ENCODE data around the gene POLD2.
A peak's percentile ranks its signal among the peaks of the same experiment; 100 is the strongest.
"Not testable (repeated sequence)": the region's sequence is repeated elsewhere in the genome, so short reads cannot be mapped to it uniquely, and the experiment has no call there.

The POLD2 gene

DNA sequence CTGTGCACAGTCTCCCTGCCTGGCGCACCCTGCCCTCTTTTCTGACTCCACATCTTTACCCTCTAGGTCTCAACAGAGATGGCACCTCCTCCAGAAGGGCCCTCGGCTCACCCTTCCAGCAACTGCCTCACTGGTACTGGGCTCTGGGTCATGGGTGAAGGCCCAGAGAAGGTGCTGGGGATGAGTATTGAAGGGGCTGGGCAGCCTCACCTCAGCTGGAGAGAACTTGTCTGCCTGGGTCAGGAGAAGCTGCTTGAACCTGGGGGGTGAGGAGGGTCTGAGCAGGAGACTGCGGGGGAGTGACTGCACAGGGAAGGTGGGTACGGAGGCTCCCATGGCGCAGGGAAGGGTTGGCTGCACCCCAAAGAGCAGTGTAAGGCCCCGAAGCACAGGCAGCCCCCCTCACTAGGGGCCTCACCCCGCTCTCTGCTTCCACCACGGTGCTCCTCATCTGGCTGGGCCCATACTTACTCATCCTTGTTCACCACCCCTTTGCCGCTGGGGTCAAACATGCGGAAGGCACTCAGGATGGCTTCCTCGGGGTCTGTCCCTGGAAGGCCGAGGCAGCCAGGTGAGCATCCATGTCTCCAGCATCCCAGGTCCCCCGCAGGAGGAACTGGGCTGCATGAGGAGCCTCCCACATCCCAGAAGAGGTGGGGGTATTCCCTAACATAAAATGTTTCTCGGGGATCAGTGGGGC lies 16.1 kb upstream of the POLD2 start:
- FAIRE-seq (no peak), DNase-seq (ENCODE audit: insufficient read length, low spot score) (no peak)

DNA sequence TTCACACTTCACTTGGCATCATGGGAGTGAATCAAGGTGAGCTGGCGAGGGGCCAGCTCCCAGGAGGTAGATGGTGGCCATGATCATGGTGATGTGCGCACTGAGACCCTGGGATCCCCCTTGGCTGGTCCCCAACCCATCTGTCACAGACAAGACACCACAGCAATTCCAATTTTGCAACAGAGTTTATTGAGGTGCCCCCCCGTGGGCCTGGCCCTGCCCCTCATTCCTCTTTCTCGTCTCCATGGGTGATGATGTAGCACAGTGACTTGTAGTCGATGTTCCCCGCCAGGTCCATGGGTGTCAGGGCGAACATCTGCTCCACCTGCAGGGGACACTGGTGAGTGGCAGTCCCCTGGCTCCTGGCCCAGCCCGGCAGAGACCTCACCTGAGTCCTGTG lies 15.3 kb upstream of the POLD2 start:
- DNase-seq (ENCODE audit: insufficient read length, low spot score) (no peak), FAIRE-seq (peak; percentile 44)

DNA sequence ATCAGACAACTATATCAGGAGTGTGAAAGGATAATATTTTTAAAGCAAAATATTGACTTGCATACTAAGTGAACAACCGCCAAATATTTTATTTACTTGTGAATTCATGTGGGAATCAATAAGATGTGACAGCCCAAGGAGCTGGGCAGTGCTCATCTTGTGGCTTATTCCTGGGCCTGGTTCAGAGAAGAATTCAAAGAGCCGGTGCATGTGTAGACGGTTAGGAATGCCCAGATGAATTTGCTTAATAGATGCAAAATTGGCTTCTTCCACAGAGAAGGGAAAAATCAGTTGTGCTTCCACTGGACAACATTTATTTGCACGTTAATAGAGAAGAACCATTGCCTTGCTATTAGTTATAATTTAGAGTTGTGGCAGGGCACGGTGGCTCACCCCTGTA lies 13.4 kb upstream of the POLD2 start:
- FAIRE-seq = no peak
- DNase-seq (ENCODE audit: insufficient read length, low spot score) = no peak

DNA sequence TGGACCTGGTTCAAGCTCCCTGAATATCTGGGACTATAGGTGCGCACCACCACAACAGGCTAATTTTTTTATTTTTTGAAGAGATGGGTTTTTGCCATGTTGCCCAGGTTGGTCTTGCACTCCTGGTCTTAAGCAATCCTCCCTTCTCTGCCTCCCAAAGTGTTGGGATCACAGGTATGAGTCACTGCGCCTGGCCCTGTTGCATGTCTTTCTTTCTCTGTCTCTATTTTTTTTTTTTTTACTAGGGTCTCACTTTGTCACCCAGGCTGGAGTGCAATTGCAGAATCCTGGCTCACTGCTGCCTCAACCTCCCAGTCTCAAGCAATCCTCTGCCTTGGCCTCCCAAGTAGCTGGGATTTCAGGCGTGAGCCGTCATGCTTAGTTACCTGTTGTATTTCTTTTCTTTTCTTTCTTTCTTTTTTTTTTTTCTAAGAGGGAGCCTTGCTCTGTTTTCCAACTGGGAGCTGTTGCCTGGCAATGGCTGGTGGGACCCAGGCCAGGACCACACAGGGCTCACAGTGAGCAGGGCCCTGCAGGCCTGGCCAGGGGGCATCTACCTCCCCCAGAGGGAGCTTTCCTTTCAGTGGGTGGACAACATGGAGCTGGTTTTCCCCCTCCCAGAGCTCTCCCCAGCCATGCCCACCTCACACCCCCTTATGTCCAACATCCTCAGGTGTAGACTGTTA lies 11.7 kb upstream of the POLD2 start:
- FAIRE-seq = no peak
- DNase-seq (ENCODE audit: insufficient read length, low spot score) = no peak

DNA sequence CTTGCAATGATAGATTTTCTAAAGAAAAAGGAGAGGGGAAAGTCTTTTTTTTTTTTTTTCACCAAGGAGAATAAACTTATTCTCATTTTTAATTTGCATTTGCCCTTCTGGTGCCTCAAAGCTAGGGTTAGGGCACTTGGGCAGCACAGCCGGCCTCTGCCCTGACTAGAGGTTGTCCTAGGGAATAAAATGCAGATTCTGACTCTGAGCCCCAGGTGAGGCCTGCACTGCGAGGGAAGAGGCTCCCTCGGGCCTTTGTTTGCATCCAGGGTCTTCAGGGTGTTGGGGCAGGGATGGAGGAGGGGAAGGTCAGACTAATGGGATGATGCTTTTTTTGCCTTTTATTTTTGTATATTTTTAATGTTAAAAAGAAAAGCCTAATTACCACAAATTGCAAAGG lies 9.9 kb upstream of the POLD2 start:
- DNase-seq (ENCODE audit: insufficient read length, low spot score) (no peak), FAIRE-seq (no peak)

DNA sequence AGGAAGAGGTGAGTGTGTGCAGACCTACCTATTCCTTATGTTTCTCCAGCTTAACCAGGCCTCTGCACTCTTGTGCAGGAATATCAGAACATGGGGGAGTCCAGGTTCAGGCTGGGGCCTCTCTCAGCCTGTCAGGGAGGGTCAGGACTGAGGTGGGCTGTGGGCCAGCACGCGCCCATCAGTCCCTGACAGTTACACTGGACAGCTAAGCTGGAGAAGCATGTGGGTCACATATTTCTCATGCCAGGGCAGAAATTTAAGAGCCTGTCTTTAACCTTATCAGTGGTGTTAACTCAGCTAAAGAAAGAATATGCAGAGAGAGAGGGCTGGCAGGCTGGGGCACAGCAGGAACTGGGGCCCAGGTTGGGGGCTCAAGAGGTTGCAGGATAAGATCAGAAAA lies 8.7 kb upstream of the POLD2 start:
- DNase-seq (ENCODE audit: insufficient read length, low spot score) = peak; percentile 75
- FAIRE-seq = peak; percentile 91

DNA sequence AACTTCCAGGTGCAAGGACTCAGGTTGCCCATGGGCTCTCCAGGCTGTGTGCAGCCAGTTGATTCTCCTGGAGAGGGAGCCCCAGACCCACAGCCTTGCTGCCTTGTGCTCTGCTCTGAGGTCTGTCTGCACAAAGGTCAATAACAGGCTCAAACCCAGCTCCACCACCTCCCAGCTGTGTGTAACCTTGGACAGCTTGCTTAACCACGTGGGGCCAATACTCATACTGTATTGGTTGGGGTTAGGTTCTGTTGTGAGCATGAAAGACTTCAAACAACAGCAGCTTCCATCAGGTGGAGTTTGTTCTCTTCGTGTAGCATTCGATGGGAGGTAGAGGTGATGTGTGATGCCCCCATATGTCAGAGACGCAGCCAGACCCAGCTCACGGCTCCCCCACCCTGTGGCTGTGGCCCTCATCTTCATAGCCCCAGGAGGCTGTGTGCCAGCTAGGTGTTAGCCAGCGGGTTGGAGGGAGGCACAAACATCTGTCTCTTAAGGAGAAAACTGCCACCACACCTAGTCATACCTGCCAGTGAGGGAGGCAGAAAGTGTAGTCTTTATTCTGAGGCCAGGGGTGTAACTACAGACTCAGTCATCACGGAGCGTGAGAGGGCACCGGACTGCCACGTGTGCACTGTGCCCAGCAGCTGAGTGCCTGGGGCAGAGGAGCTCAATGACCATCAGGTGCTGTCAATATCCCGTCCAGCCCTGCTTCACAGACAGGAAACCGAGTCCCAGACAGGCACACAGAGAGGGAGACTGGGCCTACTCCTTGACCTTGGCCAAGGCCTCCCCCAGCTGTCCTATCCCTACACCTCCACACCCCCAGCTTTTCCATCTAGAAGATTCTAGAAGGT lies 8.1 kb upstream of the POLD2 start:
- peak; percentile 85 for FAIRE-seq
- peak; percentile 36 for DNase-seq (ENCODE audit: insufficient read length, low spot score)

DNA sequence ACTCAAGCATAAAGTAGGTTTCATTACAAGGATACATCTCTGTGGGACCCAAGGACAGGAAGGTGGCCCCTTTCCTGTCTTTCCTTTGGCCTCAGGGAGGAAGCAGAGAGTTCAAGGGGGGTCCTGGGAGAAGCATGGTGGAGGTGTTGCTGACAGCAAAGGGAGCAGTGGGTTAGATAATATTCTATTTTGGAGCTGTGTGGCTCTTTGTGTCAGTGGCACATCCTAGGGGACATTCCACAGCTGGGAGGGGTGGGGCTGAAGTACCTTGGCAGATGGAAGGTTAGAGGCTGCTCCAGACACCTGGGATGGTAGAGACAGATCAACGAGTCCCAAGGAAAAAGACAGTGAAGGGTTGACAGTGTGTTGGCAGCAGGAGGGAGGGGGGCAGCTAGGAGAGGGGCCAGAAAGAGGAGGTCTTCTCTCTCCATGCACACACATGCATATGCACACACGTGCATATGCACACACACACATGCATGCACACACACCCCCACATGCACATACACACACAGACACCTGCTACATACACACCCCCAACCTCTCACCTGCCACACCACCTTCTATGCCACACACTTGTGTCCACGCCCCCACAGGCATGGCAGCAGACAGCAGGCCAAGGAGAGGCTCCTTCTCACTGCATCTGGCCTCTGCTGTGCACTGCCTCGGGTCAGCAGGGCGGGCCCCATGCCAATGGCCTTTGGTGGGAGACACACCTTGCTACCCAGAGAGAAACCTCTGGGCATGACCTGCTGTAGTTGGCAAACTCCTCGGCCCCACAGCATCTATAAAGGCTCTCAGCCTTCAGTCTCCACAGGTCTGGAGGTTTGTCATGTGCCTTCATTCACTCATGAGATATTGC lies 5.6 kb upstream of the POLD2 start:
- FAIRE-seq (peak; percentile 85), DNase-seq (ENCODE audit: insufficient read length, low spot score) (no peak)

DNA sequence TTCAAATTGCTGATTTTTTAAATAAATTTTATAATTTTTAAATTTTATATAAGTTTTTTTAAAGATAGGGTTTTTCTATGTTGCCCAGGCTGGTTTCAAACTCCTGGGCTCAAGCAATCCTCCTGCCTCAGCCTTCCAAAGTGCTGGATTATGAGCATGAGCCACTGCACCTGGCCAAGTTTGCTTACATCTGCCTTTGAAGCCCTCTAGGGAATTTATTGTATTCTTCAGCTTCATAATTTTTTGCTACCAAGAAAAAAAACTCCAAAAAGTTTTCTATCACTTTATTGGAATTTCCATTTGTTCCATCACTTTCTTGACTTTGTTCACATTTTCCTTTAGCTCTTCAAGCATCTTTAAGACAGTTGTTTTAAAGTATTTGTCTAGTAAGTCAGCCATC lies 3.8 kb upstream of the POLD2 start:
- no peak for FAIRE-seq
- DNase-seq (ENCODE audit: insufficient read length, low spot score) = no peak

DNA sequence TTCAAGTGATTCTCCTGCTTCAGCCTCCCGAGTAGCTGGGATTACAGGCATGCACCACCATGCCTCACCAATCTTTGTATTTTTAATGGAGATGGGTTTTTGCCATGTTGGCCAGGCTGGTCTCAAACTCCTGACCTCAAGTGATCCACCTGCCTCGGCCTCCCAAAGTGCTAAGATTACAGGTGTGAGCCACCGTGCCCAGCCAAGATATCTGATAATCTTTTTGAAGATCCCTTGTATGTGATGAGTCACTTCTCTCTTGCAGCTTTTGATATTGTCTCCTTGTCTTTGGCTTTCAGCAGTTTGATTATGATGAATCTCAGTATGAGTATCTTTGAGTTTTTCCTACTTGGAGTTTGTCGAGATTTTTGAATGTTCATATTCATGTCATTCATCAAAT lies 3.2 kb upstream of the POLD2 start:
- not testable (repeated sequence) for FAIRE-seq; DNase-seq (ENCODE audit: insufficient read length, low spot score)

DNA sequence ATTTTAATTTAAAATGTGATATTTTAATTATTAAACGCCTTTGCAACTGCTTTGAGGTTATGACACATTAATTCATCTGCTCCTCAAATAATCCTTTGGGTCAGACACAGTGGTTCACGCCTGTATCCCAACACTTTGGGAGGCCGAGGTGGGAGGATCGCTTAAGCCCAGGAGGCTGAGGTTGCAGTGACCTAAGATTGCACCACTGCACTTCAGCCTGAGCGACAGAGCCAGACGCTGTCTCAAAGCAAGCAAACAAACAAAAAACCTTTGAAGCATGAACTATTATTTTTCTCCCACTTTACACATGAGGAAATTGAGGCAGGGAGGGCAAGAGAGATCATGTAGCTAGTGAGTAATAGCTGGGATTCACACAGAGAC lies 1.5 kb upstream of the POLD2 start:
- DNase-seq (ENCODE audit: insufficient read length, low spot score) (no peak), FAIRE-seq (no peak)

DNA sequence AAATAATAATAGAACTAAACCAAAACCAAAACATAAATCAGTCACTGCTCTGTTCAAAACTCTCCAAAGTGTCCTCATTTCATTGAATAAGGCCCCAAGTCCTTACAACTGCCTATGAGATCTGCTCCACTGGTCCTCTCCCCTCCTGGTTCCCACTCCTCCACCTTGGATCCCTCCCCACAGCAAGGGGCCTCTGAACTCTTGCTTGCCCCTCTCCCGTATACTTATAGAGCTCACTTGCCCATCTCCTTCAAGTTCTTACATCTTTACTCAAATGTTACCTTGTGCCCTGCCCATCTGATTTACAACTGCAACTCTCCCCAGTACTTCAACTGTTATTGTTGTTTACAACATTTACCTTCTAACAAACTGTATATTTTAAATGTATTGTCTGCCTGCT lies 819 bp downstream of the POLD2 start:
- DNase-seq (ENCODE audit: insufficient read length, low spot score) (no peak), FAIRE-seq (no peak)

DNA sequence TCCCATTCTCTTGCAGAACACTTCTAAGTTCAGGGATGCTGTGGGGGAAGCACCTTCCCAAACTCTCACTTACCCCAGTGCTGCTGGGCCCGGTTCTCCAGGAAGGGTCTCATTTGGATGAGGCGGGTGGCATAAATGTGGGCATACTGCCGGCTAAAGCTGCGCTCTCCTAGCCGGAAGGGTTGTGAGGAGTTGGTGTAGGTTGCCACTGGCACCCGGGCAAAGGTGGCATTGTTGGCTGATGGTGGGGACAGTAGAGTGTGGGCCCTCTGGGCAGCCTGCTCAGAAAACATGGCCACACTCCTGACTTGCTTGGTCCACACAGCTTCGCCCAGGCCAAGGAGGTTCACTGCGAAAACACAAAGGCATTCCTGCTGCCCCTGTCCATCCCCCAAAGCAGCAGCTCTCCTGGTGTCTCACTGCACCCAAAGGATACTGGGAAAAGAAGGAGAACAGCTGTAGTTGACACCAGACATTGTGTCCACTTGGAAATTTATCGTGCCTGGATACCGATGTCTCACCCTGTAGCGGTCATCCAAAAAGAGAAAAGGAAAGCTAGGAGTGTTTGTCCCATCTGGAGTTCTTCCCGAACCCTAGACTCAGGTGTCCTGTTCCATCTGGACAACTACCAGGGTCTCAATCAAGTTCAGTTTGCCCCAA lies 1.5 kb downstream of the POLD2 start:
- FAIRE-seq = peak; percentile 16
- no peak for DNase-seq (ENCODE audit: insufficient read length, low spot score)

DNA sequence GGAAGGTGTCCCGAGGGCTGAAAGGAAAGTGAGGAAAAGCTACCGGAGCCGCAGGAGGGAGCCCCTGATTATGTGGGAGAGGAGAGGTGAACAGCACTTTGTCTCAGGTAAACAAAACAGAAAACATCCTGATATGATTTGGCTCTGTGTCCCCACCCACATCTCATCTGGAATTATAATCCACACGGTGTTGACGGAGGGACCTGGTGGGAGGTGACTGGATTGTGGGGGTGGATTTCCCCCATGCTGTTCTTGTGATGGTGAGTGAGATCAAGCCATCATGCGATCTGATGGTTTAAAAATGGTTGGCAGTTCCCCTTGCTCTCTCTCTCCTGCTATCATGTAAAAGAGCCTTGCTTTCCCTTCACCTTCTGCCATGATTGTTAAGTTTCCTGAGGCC lies 3.0 kb downstream of the POLD2 start:
- FAIRE-seq (no peak), DNase-seq (ENCODE audit: insufficient read length, low spot score) (no peak)

DNA sequence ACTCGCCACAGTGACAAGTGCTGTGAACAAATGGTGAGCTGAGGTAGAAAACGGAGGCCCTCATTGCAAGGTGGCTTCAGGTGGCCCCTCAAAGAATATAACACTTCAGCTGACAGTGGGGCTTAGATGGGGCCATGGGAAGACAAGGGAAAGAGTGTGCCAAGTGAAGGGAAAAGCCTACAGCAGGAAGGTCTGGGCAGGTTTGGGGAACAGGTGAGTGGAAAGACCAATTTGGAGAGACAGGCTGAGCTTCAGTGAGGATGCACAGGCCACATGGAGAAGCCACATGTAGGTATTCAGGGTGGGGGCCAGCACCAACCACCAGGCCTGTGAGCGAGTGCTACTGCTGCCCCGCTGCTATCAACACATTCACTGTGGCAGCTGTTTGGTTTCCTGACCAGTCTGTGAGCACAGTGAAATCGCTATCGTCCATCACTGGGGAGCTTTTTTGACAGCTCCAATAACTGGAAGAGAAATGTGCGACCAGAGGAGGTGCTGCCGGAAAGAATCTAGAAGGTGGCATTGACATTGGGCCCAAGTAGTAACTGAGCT lies 3.4 kb downstream of the POLD2 start:
- FAIRE-seq (no peak), DNase-seq (ENCODE audit: insufficient read length, low spot score) (no peak)

DNA sequence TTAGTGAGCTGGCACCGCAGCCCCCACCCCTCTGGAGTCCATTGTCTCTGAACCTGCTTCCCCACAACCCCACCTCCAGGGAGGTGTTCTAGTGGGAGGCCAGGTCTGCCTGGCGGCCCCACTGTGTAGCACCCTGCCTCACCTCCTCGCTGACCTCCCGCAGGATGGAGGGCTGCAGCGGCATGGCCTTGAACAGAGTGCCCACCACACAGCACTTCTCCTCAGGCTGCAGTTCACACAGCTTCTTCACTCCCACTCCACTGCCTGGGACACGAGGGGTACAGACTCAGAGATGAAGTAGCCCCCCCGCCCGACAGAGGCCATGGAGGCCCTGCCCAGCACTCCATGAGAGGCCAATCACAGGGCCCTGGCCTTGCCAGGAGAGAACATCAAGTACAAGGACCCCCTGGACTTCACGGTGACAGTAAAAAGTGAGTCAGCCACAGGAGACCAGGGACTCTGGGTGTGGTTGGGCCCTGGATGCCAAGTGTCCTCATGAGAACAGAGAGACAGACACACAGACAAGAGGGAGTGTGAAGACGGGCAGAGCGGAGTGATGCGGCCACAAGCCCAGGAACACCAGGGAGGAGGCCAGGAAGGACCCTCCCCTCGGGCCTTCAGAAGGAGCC lies 5.4 kb downstream of the POLD2 start:
- FAIRE-seq = no peak
- DNase-seq (ENCODE audit: insufficient read length, low spot score) = no peak

DNA sequence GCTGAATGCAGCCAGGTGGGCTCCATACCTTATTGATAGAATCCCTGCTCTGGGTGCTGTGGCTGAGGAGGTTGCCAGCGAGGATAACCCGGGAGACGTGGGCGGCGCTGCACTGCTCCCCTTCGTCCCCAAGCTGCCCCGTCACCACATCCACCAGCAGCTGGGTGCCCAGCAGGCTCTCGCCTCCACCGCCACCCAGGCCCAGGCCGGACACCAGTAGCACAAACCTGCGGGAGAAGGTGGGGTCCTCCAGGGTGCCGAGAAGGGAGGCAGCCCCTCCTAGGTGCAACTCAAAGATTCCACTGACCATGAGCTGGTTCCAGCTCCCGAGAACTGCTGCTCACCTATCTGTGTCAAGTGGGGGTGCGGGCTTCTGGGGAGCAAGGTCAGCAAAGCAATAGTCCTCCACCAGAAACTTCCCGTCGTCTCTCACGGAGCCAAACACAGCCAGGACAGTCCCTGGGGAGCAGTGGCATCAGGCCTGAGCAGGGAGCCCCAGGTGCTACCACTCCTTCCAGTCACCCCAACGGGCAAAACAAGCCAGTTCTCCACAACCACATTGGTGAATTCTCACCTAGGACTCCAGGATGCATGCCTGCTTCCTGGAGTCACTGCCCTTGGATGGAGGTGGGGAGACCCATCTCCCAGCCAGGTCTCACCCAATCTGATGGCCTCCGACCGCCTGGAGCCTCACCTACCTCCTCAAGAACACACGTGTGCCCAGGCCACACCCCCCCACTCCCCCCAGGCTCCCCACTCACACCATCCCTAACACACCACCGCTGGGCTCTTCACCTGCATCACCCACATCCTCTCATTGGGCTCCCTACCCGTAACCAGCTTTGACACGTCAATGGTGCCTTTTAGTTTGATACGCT lies 6.3 kb downstream of the POLD2 start:
- FAIRE-seq = no peak
- DNase-seq (ENCODE audit: insufficient read length, low spot score) = no peak

DNA sequence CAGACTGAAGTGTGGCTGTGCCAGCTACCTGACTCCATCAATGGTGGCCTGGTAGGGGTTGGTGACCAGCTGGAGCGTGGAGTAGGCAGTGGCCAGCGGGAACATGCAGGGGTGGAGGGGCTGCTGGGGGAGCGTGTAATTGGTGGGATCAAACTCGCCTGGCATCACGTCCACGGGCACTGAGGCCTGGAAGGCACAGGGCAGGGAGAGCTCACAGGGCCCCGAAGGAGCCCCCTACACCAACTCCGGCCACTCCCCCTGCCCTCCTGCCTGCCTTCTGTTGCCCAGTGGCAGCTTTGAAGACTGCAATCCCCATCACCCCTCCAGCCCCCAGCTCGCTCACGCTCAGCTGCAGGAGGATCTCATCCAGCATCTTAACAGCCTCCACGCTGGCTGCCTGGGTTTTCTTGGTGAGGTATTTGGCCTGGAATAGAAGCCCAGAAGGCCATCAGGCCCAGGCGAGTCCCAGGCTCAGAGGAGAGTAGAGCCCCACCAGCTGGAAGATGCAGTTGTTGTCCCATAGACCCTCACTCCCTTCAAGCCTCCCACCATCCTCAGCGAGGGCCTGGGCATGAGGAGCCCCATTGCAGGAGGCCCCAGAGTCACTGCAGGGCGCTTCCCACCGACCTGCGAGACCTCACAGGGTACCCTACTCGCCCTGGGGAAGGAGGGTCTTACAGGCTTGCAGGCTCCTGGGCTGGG lies 7.1 kb downstream of the POLD2 start:
- DNase-seq (ENCODE audit: insufficient read length, low spot score) = no peak
- no peak for FAIRE-seq

Data from HTR-8/SVneo (cell line).